Neural crest cell (in vitro differentiated cells): Measurements from ENCODE around the gene SHISA9. TPM values are rescaled to one million over a fixed set of nuclear protein-coding genes. Genes with fewer than 3 reads are reported as not detected.

Source experiments
- DNase-seq: peaks from one replicate; pipeline ENCODE4 v3.0.0; 2021; ENCODE audit warnings: low read depth, mixed read lengths, low spot score
- H3K27ac Mint-ChIP-seq: one replicate; pipeline ENCODE4 v1.8.0; 2021; ENCODE audit warnings: mild to moderate bottlenecking, mixed read lengths; ENCODE audit not compliant: unreplicated experiment
- H3K27me3 Mint-ChIP-seq: 2 replicates; pipeline ENCODE4 v1.8.0; 2021; ENCODE audit warnings: low read depth, mild to moderate bottlenecking, mixed read lengths
- H3K36me3 Mint-ChIP-seq: 2 replicates; pipeline ENCODE4 v1.8.0; 2021; ENCODE audit warnings: low read depth, mild to moderate bottlenecking, mixed read lengths
- H3K4me1 Mint-ChIP-seq: 2 replicates; pipeline ENCODE4 v1.8.0; 2021; ENCODE audit warnings: mixed read lengths
- H3K4me3 Mint-ChIP-seq: one replicate; pipeline ENCODE4 v1.8.0; 2021; ENCODE audit warnings: mild to moderate bottlenecking, mixed read lengths
- H3K9me3 Mint-ChIP-seq: 2 replicates; pipeline ENCODE4 v1.8.0; 2021; ENCODE audit warnings: mixed read lengths
- CTCF ChIP-seq: fragments of 200-600 bp; sonication (generic); conservative IDR thresholded peaks from 2 replicates; pipeline ENCODE4 v1.5.0; 2021; ENCODE audit warnings: antibody characterized with exemption, mild to moderate bottlenecking
- total RNA-seq: library from RNA; stranded (reverse); gene quantifications from 2 replicates; pipeline ENCODE4 v1.2.1, GENCODE V29; 2021

The SHISA9 gene
- total RNA-seq, 1 donor from 2014 or later: 1.3 TPM

GRCh38 chr16:13205352-13205751 is 304.0 kb downstream of the SHISA9 start:
- no peak overlapping the region for H3K4me3 Mint-ChIP-seq
- no peaks in the 10 kb centered on the region for H3K9me3 Mint-ChIP-seq
- no peak for DNase-seq
- H3K27ac Mint-ChIP-seq: no peak overlapping the region
- H3K27me3 Mint-ChIP-seq: peaks cover 5% of the 10 kb centered on the region
- no peak for TF ChIP-seq CTCF
- no peaks in the 10 kb centered on the region for H3K36me3 Mint-ChIP-seq
- H3K4me1 Mint-ChIP-seq: no peaks in the 10 kb centered on the region

- Mint-ChIP-seq H3K27me3 (peaks cover 5% of the 10 kb centered on the region), H3K27ac (no peak overlapping the region), H3K36me3 (no peaks in the 10 kb centered on the region), H3K4me3 (no peak overlapping the region), H3K9me3 (no peaks in the 10 kb centered on the region), H3K4me1 (no peaks in the 10 kb centered on the region)
- DNase-seq: no peak
- TF ChIP-seq CTCF: no peak
Observed at GRCh38 chr16:13206606-13207005, 305.2 kb downstream of the SHISA9 start.

GRCh38 chr16:13207151-13207550 is 305.8 kb downstream of the SHISA9 start:
- TF ChIP-seq CTCF: no peak
- DNase-seq: no peak

GRCh38 chr16:13223666-13224065 is 322.3 kb downstream of the SHISA9 start:
- no peak for TF ChIP-seq CTCF
- H3K4me1 Mint-ChIP-seq: peaks cover 5% of the 10 kb centered on the region
- H3K36me3 Mint-ChIP-seq: no peaks in the 10 kb centered on the region
- peaks cover 8% of the 10 kb centered on the region for H3K27me3 Mint-ChIP-seq
- DNase-seq: no peak
- H3K27ac Mint-ChIP-seq: no peak overlapping the region
- no peaks in the 10 kb centered on the region for H3K9me3 Mint-ChIP-seq
- H3K4me3 Mint-ChIP-seq: no peak overlapping the region

More at GRCh38 chr16:13207151-13207550, 305.8 kb downstream of the SHISA9 start:
- Mint-ChIP-seq H3K4me1 (no peaks in the 10 kb centered on the region), H3K27me3 (peaks cover 4% of the 10 kb centered on the region), H3K4me3 (no peak overlapping the region), H3K27ac (no peak overlapping the region), H3K9me3 (no peaks in the 10 kb centered on the region), H3K36me3 (no peaks in the 10 kb centered on the region)

DNA sequence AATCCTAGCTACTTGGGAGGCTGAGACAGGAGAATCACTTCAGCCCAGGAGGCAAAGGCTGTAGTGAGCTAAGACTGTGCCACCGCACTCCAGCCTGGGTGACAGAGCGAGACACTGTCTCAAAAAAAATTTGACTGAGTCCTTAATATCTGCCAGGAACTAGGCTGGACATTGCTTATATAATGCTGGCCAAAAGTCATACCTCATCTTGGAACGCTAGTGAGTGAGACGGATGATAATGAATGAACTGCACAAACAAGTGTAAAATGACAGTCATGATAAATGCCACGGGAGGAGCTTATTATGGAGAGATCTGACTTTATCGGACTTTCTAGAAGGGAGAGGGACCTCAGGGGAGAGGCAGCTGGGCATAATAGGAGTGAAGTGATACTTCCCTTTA is 327.6 kb downstream of the SHISA9 start:
- Mint-ChIP-seq H3K4me3 (no peak overlapping the region), H3K36me3 (no peaks in the 10 kb centered on the region), H3K4me1 (no peaks in the 10 kb centered on the region), H3K9me3 (no peaks in the 10 kb centered on the region), H3K27me3 (peaks cover 8% of the 10 kb centered on the region), H3K27ac (no peak overlapping the region)
- no peak for DNase-seq
- no peak for TF ChIP-seq CTCF

GRCh38 chr16:13231365-13231764 is 330.0 kb downstream of the SHISA9 start:
- Mint-ChIP-seq H3K4me1 (no peaks in the 10 kb centered on the region), H3K27me3 (peaks cover 5% of the 10 kb centered on the region), H3K4me3 (no peak overlapping the region), H3K27ac (no peak overlapping the region), H3K36me3 (no peaks in the 10 kb centered on the region), H3K9me3 (peaks cover 3% of the 10 kb centered on the region)
- DNase-seq: no peak
- TF ChIP-seq CTCF: no peak
